GM21737 (cell line): ENCODE data around the gene QRSL1.
A peak's percentile ranks its signal among the peaks of the same experiment; 100 is the strongest.
"Not testable (repeated sequence)": the region's sequence is repeated elsewhere in the genome, so short reads cannot be mapped to it uniquely, and the experiment has no call there.

Source experiments
- ATAC-seq: cut with Tn5 transposase; IDR thresholded peaks from one replicate; pipeline ENCODE4 v1.9.1; 2021; ENCODE audit warnings: mild to moderate bottlenecking, moderate library complexity; ENCODE audit not compliant: unreplicated experiment

The QRSL1 gene

GRCh38 chr6:106622412-106622811, 7.0 kb upstream of the QRSL1 start:
- no peak for ATAC-seq

- no peak for ATAC-seq
Observed at GRCh38 chr6:106623039-106623438, 6.3 kb upstream of the QRSL1 start.

GRCh38 chr6:106626485-106626884, 2.9 kb upstream of the QRSL1 start:
- peak; percentile 32 for ATAC-seq

- not testable (repeated sequence) for ATAC-seq
Observed at GRCh38 chr6:106627760-106628159, 1.6 kb upstream of the QRSL1 start.

- peak; percentile 12 for ATAC-seq
Observed at GRCh38 chr6:106628658-106629102, 698 bp upstream of the QRSL1 start.

GRCh38 chr6:106629859-106630163, 433 bp downstream of the QRSL1 start:
- no peak for ATAC-seq

- no peak for ATAC-seq
Observed at GRCh38 chr6:106630366-106630765, 988 bp downstream of the QRSL1 start.

- no peak for ATAC-seq
Observed at GRCh38 chr6:106631346-106631745, 2.0 kb downstream of the QRSL1 start.

GRCh38 chr6:106634565-106634964, 5.2 kb downstream of the QRSL1 start:
- ATAC-seq: no peak

- ATAC-seq: peak; percentile 26
Observed at GRCh38 chr6:106637051-106637716, 7.8 kb downstream of the QRSL1 start.

GRCh38 chr6:106637717-106638341, 8.5 kb downstream of the QRSL1 start:
- ATAC-seq: peak; percentile 65

- ATAC-seq: no peak
Observed at GRCh38 chr6:106639812-106640211, 10.4 kb downstream of the QRSL1 start.

GRCh38 chr6:106642476-106642875, 13.1 kb downstream of the QRSL1 start:
- ATAC-seq: no peak

GRCh38 chr6:106643061-106643460, 13.7 kb downstream of the QRSL1 start:
- ATAC-seq: no peak

GRCh38 chr6:106648651-106649308, 19.4 kb downstream of the QRSL1 start:
- ATAC-seq: peak; percentile 76

- ATAC-seq: no peak
Observed at GRCh38 chr6:106658469-106658868, 29.1 kb downstream of the QRSL1 start.

- no peak for ATAC-seq
Observed at GRCh38 chr6:106659859-106660258, 30.5 kb downstream of the QRSL1 start.

GRCh38 chr6:106662458-106662857, 33.1 kb downstream of the QRSL1 start:
- ATAC-seq: no peak

- peak; percentile 98 for ATAC-seq
Observed at GRCh38 chr6:106666282-106667021, 37.1 kb downstream of the QRSL1 start.

GRCh38 chr6:106667022-106667402, 37.6 kb downstream of the QRSL1 start:
- no peak for ATAC-seq

GRCh38 chr6:106670236-106670635, 40.9 kb downstream of the QRSL1 start:
- no peak for ATAC-seq

GRCh38 chr6:106671651-106672050, 42.3 kb downstream of the QRSL1 start:
- ATAC-seq: no peak
